Ishikawa (cell line): ENCODE data around the gene TBCD.

Experiments
- CEBPB ChIP-seq: IDR thresholded peaks from 2 replicates; pipeline ENCODE4 v1.6.1; 2012
- CREB1 ChIP-seq: IDR thresholded peaks from 2 replicates; pipeline ENCODE4 v1.6.1; 2012; ENCODE audit warnings: low read depth
- EGR1 ChIP-seq: IDR thresholded peaks from 2 replicates; pipeline ENCODE4 v1.6.1; 2012
- EP300 ChIP-seq: IDR thresholded peaks from 2 replicates; pipeline ENCODE4 v1.6.1; 2012; ENCODE audit warnings: borderline replicate concordance
- FOXM1 ChIP-seq: IDR thresholded peaks from 2 replicates; pipeline ENCODE4 v1.6.1; 2012; ENCODE audit warnings: low read depth, borderline replicate concordance
- MAX ChIP-seq: IDR thresholded peaks from 2 replicates; pipeline ENCODE4 v1.6.1; 2012
- NFIC ChIP-seq: IDR thresholded peaks from 2 replicates; pipeline ENCODE4 v1.6.1; 2012
- RAD21 ChIP-seq: IDR thresholded peaks from 2 replicates; pipeline ENCODE4 v1.6.1; 2012; ENCODE audit warnings: low read depth
- REST ChIP-seq: IDR thresholded peaks from 2 replicates; pipeline ENCODE4 v1.6.1; 2012; ENCODE audit warnings: low read depth, mild to moderate bottlenecking
- TAF1 ChIP-seq: IDR thresholded peaks from 2 replicates; pipeline ENCODE4 v1.6.1; 2012; ENCODE audit warnings: low read depth, mild to moderate bottlenecking
- TCF12 ChIP-seq: IDR thresholded peaks from 2 replicates; pipeline ENCODE4 v1.6.1; 2012; ENCODE audit warnings: low read depth
- TEAD4 ChIP-seq: IDR thresholded peaks from 2 replicates; pipeline ENCODE4 v1.6.1; 2012
- USF1 ChIP-seq: IDR thresholded peaks from 2 replicates; pipeline ENCODE4 v1.6.1; 2012
- YY1 ChIP-seq: IDR thresholded peaks from 2 replicates; pipeline ENCODE4 v1.6.1; 2012; ENCODE audit warnings: low read depth
- ZBTB7A ChIP-seq: IDR thresholded peaks from 2 replicates; pipeline ENCODE4 v1.6.1; 2012; ENCODE audit warnings: low read depth

TBCD gene

GRCh38 chr17:82896071-82897000 is 144.5 kb downstream of the TBCD start:
- TF ChIP-seq TEAD4 (no peak), YY1 (no peak), TAF1 (no peak), MAX (no peak), RAD21 (no peak), EGR1 (no peak)

- TF ChIP-seq NFIC (no peak), TAF1 (no peak), CEBPB (no peak), USF1 (no peak), EP300 (no peak), RAD21 (no peak), REST (no peak), FOXM1 (no peak), CREB1 (no peak), EGR1 (no peak), MAX (no peak)
These were observed 145.8 kb downstream of the TBCD start for GRCh38 chr17:82897514-82898249.

- no peak for TF ChIP-seq EP300
- TF ChIP-seq RAD21 = no peak
- no peak for TF ChIP-seq TAF1
- TF ChIP-seq TCF12 = no peak
- no peak for TF ChIP-seq ZBTB7A
These were observed 147.2 kb downstream of the TBCD start for GRCh38 chr17:82898976-82899514.

GRCh38 chr17:82899941-82900340 is 148.1 kb downstream of the TBCD start:
- TF ChIP-seq TEAD4 = no peak
- TF ChIP-seq NFIC = no peak
- no peak for TF ChIP-seq FOXM1
- TF ChIP-seq CREB1 = no peak
- no peak for TF ChIP-seq USF1

GRCh38 chr17:82900741-82901140 is 148.9 kb downstream of the TBCD start:
- TF ChIP-seq TAF1 (no peak), CEBPB (no peak), CREB1 (no peak), MAX (no peak), EP300 (no peak), FOXM1 (no peak), EGR1 (no peak), RAD21 (no peak), NFIC (no peak), TEAD4 (no peak)

GRCh38 chr17:82901356-82901755 is 149.5 kb downstream of the TBCD start:
- no peak for TF ChIP-seq TCF12
- TF ChIP-seq REST = no peak
- no peak for TF ChIP-seq USF1
- no peak for TF ChIP-seq CEBPB
- TF ChIP-seq RAD21 = no peak
- TF ChIP-seq EGR1 = no peak
- no peak for TF ChIP-seq EP300
- TF ChIP-seq NFIC = no peak
- no peak for TF ChIP-seq MAX
- no peak for TF ChIP-seq YY1
- TF ChIP-seq TAF1 = no peak
- TF ChIP-seq ZBTB7A = no peak
- TF ChIP-seq CREB1 = no peak
- no peak for TF ChIP-seq FOXM1
- TF ChIP-seq TEAD4 = no peak
